ENCODE measurements around the gene CCDC81. TPM values are rescaled to one million over a fixed set of nuclear protein-coding genes. Genes with fewer than 3 reads are reported as not detected.
A peak's percentile ranks its signal among the peaks of the same experiment; 100 is the strongest.

CCDC81 gene
- total RNA-seq, 2 experiments from 2014 or later, result 0.81 to 0.84 TPM

DNA sequence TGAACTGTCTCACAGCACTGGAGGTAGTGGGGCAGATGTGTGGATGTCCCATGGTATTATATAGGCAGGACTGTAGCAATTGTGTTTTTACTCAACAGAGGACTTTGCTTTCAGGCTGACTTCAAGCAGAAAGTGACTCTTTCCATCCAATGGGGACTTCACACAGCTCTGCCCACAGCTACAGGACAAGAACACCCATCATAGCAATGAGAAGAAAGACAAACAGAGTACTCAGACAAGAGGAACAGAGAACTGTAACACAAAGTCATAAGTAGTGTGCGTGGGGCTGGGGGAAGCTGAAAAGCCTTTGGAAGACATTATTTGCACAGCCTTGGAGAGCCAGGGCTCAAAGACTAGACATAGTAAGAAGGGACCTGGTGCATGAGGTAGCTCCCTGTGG is 70.3 kb downstream of the CCDC81 start:
- CTCF ChIA-PET, result interaction anchor here (0.7 to 1.5 kb wide), 2 partner anchors 10 to 195 kb away, joined by 3 to 10 read pairs; no protein-coding TSS in a partner anchor
- Mint-ChIP-seq H3K4me3 (no peak overlapping the region), H3K4me1 (ENCODE audit: low read depth) (peaks cover 37% of the 10 kb centered on the region), H3K27me3 (ENCODE audit: low read depth) (no peaks in the 10 kb centered on the region), H3K27ac (peak overlapping the region; percentile 26), H3K36me3 (ENCODE audit: low read depth) (no peaks in the 10 kb centered on the region), H3K9me3 (no peaks in the 10 kb centered on the region)
- DNase-seq, result no peak
- intact Hi-C loops (cut with micrococcal nuclease), result loop anchor here (10.0 kb wide), 1 partner anchor 230 kb away; no protein-coding TSS in a partner anchor

DNA sequence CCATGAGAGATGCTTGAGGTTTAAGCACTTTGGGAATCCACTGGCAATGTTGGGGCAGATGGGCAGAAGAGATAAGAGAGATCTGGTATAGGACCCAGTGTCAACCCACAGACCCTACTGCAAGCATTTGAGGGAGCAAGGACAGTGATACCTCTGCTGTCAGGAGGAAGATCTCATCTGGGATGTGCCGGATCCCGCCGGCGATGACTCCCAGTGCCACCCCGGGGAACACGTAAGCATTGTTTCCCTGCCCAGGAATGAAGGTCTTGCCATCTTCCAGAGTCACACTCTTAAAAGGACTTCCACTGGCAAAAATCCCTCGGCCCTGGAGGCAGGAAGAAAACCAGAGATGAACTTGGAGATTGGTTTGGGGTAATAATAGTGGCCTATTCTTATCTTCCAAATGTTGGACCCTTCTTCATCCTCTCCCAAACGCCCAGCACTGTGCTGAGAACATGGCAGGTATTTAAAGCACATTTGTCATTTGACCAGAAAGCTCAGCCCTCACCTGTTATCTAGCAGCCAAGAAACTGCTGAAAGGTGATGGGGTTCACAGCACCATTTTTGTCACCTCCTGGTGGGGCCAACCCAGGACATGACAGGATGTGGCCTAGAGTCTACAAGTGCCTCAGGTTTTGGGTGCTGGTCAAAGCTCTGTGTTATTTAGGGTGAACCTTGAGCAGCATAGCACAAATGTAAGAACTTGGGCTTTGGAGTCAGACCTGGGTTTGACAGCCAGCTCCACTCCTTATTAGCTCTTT is 71.7 kb downstream of the CCDC81 start:
- Mint-ChIP-seq H3K27me3 (ENCODE audit: low read depth) (no peaks in the 10 kb centered on the region), H3K4me1 (ENCODE audit: low read depth) (peaks cover 34% of the 10 kb centered on the region), H3K36me3 (ENCODE audit: low read depth) (no peaks in the 10 kb centered on the region), H3K27ac (no peak overlapping the region), H3K4me3 (no peak overlapping the region), H3K9me3 (no peaks in the 10 kb centered on the region)
- CTCF ChIA-PET, result no interaction called here
- peak; percentile 16 for DNase-seq
- intact Hi-C loops (cut with micrococcal nuclease), result loop anchor here (10.0 kb wide), 1 partner anchor 232 kb away; no protein-coding TSS in a partner anchor

DNA sequence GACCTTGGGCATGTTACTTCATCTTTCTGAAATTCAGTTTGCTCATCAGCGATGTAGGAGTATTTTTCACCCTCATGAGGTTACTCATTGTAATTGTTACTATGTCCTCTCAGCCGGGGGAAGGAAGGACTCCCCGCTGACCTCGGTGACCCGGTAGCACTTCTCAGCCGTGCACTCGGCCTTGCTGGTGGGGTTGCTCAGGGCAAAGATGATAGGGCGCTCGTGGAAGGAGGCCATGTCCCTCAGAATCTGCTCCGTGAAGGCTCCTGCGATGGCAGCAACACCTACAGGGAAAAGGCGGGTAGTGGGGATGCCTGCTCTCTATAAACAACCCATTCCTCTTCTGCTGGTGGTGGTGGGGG is 72.2 kb downstream of the CCDC81 start:
- Mint-ChIP-seq H3K4me1 (ENCODE audit: low read depth) (peaks cover 33% of the 10 kb centered on the region), H3K36me3 (ENCODE audit: low read depth) (no peaks in the 10 kb centered on the region), H3K9me3 (no peaks in the 10 kb centered on the region), H3K27ac (no peak overlapping the region), H3K27me3 (ENCODE audit: low read depth) (no peaks in the 10 kb centered on the region), H3K4me3 (no peak overlapping the region)
- DNase-seq, result no peak
- intact Hi-C loops (cut with micrococcal nuclease), result loop anchor here (10.0 kb wide), 1 partner anchor 232 kb away; no protein-coding TSS in a partner anchor
- CTCF ChIA-PET, result no interaction called here

DNA sequence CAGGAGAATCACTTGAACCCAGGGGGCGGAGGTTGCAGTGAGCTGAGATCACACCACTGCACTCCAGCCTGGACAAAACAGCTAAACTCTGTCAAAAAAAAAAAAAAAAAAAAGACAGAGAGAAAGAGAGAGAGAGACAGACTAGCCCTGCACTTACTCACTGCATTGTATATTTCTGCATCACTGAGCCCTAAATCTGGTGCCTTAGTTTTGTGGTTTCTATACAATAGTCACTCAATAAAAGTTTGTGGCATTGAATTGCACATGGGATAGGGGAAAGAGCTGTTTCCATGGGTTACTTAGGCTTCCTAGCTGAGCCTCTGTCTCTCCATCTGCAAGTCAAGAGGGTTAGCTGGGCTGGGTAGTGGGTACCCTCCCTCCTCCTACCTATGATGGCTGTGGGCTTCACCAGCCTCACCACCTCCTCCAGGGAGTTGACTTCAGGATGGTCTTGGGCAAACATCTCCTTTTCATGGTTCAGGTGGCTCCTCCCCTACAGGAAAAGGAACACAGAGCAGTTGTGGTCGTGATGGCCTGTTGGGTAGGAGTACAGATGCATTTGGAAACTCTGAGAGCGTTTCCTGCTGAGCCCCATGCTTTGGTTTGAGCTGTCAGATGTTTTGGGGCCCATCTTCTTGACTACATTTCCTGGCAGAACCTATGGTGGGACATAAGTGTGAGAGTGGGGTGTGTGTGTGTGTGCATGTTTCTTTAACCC is 73.2 kb downstream of the CCDC81 start:
- Mint-ChIP-seq H3K36me3 (ENCODE audit: low read depth) (no peaks in the 10 kb centered on the region), H3K9me3 (no peaks in the 10 kb centered on the region), H3K27ac (no peak overlapping the region), H3K27me3 (ENCODE audit: low read depth) (no peaks in the 10 kb centered on the region), H3K4me1 (ENCODE audit: low read depth) (peaks cover 24% of the 10 kb centered on the region), H3K4me3 (no peak overlapping the region)
- peak; percentile 63 for DNase-seq
- intact Hi-C loops (cut with micrococcal nuclease), result loop anchor here (2.0 to 10.0 kb wide), 3 partner anchors 145 to 501 kb away; partner anchors contain the start of gene HIKESHI
- CTCF ChIA-PET, result interaction anchor here (0.5 to 3.1 kb wide), 4 partner anchors 9 to 773 kb away, joined by 3 to 16 read pairs (median 6); no protein-coding TSS in a partner anchor

DNA sequence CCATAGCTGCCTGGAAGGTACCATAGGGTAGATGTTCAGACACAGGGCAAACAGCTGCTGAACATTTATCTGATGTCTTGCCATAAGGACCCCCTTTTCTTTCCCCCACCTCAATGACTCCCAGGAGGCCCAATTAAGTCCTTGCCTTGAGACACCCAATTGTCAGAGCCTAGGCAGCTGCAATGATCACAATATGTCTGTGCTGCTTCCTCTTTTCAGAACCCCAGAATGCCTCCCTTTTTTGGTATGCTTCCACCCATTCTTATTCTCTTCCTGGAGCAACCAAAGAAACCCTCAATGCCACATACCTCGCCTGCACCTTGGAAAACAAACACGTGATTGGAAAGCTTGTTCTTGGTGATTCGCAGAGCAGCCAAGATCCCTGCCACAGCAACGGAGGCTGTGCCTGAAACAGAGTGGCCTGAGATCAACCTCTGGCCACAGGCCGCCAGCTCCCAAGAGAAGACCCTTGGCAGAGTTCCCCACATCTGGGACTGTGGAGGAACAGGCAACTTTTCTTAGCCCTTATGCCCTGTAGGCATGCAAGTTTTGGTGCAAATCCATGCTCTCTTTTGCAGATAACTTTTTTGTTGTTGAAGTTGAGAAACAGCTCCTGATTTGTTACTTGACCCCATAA is 75.4 kb downstream of the CCDC81 start:
- Mint-ChIP-seq H3K27me3 (ENCODE audit: low read depth) (no peaks in the 10 kb centered on the region), H3K36me3 (ENCODE audit: low read depth) (no peaks in the 10 kb centered on the region), H3K4me1 (ENCODE audit: low read depth) (peaks cover 5% of the 10 kb centered on the region), H3K27ac (no peak overlapping the region), H3K9me3 (no peaks in the 10 kb centered on the region), H3K4me3 (no peak overlapping the region)
- no peak for DNase-seq
- CTCF ChIA-PET, result interaction anchor here (3.1 kb wide), 1 partner anchor 159 kb away, joined by 16 read pairs; no protein-coding TSS in a partner anchor
- intact Hi-C loops (cut with micrococcal nuclease), result loop anchor here (2.0 to 10.0 kb wide), 3 partner anchors 147 to 503 kb away; partner anchors contain the start of gene HIKESHI

DNA sequence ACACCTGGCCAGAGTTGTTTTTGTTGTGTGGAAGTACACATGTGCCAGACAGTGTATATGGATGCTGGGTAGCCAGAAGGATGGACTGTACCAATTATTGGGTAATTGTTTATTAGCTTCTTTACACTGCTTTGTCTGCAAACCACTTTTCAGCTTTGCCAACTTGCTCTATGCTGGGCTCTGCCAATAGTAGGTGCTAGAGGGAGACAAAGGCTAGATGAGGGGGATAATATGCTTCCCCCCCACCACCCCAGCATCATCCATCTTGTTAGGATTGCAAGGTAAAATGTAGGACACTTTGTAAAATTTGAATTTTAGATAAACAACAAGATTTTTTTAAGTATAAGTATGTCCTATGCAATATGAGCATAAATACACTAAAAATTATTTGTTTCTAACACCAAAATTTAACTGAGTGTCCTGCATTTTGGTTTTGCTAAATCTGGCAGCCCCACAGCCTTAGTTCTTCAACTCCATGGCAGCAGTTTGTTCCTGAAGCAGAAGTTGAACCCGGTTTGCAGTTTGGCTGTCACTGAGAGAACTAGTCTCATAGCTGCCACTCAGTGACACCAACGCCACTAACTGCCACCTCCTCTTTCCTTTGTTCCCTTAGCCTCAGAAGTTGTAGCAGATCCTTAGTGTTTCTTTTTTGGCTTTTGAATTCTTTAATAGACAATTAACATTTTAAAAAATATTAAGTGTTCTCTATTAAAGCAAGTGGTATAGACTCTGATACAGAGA is 78.8 kb downstream of the CCDC81 start:
- Mint-ChIP-seq H3K4me3 (no peak overlapping the region), H3K36me3 (ENCODE audit: low read depth) (no peaks in the 10 kb centered on the region), H3K27ac (no peak overlapping the region), H3K9me3 (no peaks in the 10 kb centered on the region), H3K27me3 (ENCODE audit: low read depth) (no peaks in the 10 kb centered on the region), H3K4me1 (ENCODE audit: low read depth) (peaks cover 8% of the 10 kb centered on the region)
- intact Hi-C loops (cut with micrococcal nuclease), result no loop called here
- CTCF ChIA-PET, result interaction anchor here (1.2 to 7.4 kb wide), 6 partner anchors 9 to 598 kb away, joined by 3 to 72 read pairs (median 9); partner anchors contain the start of gene CCDC83
- DNase-seq, result no peak

DNA sequence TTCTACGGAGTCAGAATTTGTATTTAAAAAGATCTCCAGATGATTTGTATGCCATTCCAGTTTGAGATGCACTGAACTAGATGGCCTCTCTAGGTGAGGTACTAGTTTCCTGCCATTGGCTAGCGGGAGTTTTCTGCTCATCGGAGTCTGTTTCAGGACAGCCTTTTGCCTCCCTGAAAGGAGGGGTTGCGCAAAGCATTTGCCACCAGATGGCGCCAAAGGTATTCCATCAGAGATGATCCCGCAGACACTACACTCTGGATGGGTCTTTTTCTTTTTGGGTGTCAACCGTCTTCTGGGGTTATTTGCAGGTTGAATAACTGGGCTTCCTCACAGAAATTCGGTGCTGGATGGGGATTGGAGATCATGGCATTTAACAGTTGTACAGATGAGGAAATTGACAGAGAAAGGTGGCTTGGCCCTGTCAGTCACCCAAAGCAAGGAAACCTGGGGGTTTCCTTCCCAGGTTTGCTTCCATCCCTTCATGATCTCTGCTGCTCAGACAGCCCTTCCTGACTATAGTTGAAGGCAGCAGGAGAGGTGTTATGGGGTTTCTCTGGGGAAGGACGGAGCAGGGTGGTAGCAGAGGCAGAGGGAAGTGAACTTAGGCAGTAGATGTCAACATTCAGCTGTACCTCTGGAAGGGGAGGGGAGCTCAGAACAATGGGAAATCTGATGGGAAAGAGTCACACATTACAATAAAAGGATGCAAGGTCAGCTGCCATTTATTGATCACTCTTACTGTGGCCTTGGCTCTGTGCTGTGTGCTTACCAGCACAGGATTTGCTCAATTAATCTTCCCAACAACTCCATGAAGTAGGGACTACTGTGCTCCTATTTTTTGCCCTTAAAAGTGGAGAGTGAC is 81.6 kb downstream of the CCDC81 start:
- Mint-ChIP-seq H3K4me1 (ENCODE audit: low read depth) (peaks cover 8% of the 10 kb centered on the region), H3K27me3 (ENCODE audit: low read depth) (no peaks in the 10 kb centered on the region), H3K9me3 (no peaks in the 10 kb centered on the region), H3K4me3 (no peak overlapping the region), H3K27ac (no peak overlapping the region), H3K36me3 (ENCODE audit: low read depth) (no peaks in the 10 kb centered on the region)
- DNase-seq, result peak; percentile 95
- CTCF ChIA-PET, result interaction anchor here (0.6 to 7.4 kb wide), 31 partner anchors 8 to 602 kb away, joined by 3 to 72 read pairs (median 4); partner anchors contain the start of genes CCDC83 and HIKESHI
- intact Hi-C loops (cut with micrococcal nuclease), result loop anchor here (1.0 to 5.0 kb wide), 10 partner anchors 48 to 602 kb away; partner anchors contain the start of genes CCDC83 and ME3

DNA sequence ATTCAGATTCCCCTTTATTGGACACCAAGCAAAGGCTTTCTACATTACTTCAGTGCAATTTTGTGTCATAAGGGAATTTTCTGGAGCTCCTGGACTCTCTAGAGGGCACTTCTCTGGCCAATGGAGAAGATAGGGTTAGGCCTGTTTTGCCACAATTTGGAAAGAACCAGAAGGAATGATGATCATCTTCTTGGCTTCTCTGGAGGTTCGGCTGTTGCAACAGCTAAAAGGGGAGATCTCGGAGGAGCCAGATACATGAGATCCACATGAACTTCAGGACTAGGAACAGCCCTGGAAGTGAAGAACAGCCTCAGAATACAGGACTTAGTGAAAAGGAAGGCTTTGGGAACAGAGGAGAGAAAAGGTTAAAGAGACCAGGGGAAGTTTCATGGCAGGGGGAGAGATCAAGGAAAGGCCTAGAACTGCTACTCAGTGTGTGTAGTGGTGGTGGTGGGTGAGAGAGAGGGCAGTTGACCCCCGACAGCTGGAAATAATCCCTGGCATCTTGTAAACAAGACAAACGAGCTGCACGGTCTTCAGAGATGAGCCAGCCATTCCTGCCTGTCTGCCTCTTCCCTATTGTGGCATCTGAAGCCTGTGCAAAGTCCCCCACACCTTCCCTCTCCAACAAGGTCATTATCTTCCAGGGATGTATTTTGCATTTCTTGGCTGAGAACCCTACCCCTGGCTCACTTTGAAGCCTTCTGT is 83.8 kb downstream of the CCDC81 start:
- no peak for DNase-seq
- intact Hi-C loops (cut with micrococcal nuclease), result loop anchor here (5.0 kb wide), 1 partner anchor 284 kb away; no protein-coding TSS in a partner anchor
- Mint-ChIP-seq H3K36me3 (ENCODE audit: low read depth) (no peaks in the 10 kb centered on the region), H3K4me1 (ENCODE audit: low read depth) (peaks cover 8% of the 10 kb centered on the region), H3K4me3 (no peak overlapping the region), H3K27me3 (ENCODE audit: low read depth) (no peaks in the 10 kb centered on the region), H3K9me3 (no peaks in the 10 kb centered on the region), H3K27ac (no peak overlapping the region)
- CTCF ChIA-PET, result interaction anchor here (1.0 to 7.4 kb wide), 3 partner anchors 10 to 348 kb away, joined by 4 to 72 read pairs (median 8); no protein-coding TSS in a partner anchor

DNA sequence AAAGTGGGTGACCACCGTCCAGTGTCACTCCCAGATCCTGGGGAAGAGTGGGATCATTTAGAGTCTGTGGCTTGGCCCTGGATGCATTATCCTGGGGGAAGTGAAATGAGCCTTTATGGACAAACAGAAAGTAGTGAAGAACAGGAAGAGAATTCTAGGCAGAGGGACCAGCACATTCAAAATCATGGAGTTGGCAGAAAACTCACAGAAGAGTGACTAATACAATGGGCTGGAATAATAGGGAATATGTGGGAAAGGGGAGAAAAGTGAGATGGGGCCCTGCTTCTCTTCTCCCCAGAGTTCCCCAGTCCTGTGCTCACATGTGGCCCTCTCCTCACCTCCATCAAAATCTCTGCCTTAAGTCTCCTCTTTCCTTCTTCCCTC is 84.3 kb downstream of the CCDC81 start:
- intact Hi-C loops (cut with micrococcal nuclease), result loop anchor here (5.0 kb wide), 1 partner anchor 283 kb away; no protein-coding TSS in a partner anchor
- peaks cover 8% of the 10 kb centered on the region for H3K4me1 Mint-ChIP-seq (ENCODE audit: low read depth)
- no peaks in the 10 kb centered on the region for H3K27me3 Mint-ChIP-seq (ENCODE audit: low read depth)
- CTCF ChIA-PET, result interaction anchor here (7.4 kb wide), 1 partner anchor 150 kb away, joined by 72 read pairs; no protein-coding TSS in a partner anchor
- no peaks in the 10 kb centered on the region for H3K36me3 Mint-ChIP-seq (ENCODE audit: low read depth)
- no peak overlapping the region for H3K4me3 Mint-ChIP-seq
- H3K9me3 Mint-ChIP-seq, result no peaks in the 10 kb centered on the region
- H3K27ac Mint-ChIP-seq, result no peak overlapping the region
- no peak for DNase-seq

DNA sequence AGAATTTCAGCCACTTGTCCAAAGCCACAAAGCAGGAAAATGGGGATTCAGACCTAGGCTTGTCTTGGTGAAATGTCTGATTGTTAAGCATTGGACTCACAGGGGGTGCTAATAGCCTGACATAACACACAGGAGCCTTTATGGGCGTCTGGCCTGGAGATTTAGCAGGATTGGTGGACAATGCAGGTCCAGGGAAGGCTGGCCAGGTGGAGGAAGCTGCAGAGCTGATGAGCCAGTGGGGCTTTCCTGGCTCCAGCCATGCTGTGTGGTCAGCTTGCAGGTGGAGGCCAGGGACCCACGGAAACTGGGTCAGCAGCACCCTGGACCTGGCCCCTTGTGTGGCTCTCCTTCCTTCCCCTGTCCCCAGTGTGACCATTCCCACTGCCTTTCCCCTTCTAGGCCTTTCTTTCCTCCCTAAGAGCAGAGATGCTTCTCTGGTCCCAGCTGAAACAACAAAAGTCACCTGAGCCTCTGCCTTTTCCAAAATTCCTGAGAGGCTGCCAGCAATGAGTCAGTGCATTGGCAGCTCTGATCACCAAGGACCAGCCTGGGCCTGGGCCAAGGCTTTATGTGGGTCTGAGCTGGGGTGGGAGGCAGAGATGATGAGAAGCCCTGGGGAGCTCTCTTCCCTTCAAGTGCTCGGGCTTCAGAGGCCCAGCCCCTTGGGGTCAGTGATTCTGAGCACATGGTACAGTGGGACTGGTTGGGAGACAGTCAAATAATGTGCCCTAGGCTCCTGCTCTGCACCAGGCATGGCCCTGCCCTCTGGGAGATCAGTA is 85.2 kb downstream of the CCDC81 start:
- Mint-ChIP-seq H3K36me3 (ENCODE audit: low read depth) (no peaks in the 10 kb centered on the region), H3K27me3 (ENCODE audit: low read depth) (no peaks in the 10 kb centered on the region), H3K4me1 (ENCODE audit: low read depth) (peaks cover 8% of the 10 kb centered on the region), H3K9me3 (no peaks in the 10 kb centered on the region), H3K4me3 (no peak overlapping the region), H3K27ac (no peak overlapping the region)
- no peak for DNase-seq
- CTCF ChIA-PET, result no interaction called here
- intact Hi-C loops (cut with micrococcal nuclease), result loop anchor here (5.0 kb wide), 1 partner anchor 282 kb away; no protein-coding TSS in a partner anchor
